GM12874 (cell line): ENCODE results near the gene NUPR2.

Source experiments
- TF ChIP-seq, protein P1 (sequence below): IDR thresholded peaks from 2 replicates; pipeline ENCODE4 v1.5.1; 2011; ENCODE audit warnings: low read depth, mild to moderate bottlenecking, control low read depth, low read length, moderate library complexity; ENCODE audit not compliant: insufficient read depth

NUPR2 gene

DNA sequence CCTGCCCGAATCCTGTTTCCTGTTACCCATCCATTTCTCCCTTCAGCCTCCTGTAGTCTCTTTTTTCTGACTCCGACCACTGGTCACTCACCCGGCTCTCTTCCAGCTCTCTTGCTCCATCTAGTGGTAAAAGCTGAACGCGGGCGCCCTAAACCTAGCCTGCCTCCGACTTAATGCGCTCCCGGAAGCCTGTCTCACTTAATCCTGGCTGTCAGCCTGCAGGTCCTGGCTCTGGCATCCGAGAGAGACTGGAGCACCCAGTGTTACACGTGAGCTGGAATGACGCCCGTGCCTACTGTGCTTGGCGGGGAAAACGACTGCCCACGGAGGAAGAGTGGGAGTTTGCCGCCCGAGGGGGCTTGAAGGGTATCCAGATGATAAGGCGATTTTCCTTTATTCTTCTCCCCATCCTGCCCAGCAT lies 41.8 kb downstream of the NUPR2 start:
- TF ChIP-seq, protein P1, sequence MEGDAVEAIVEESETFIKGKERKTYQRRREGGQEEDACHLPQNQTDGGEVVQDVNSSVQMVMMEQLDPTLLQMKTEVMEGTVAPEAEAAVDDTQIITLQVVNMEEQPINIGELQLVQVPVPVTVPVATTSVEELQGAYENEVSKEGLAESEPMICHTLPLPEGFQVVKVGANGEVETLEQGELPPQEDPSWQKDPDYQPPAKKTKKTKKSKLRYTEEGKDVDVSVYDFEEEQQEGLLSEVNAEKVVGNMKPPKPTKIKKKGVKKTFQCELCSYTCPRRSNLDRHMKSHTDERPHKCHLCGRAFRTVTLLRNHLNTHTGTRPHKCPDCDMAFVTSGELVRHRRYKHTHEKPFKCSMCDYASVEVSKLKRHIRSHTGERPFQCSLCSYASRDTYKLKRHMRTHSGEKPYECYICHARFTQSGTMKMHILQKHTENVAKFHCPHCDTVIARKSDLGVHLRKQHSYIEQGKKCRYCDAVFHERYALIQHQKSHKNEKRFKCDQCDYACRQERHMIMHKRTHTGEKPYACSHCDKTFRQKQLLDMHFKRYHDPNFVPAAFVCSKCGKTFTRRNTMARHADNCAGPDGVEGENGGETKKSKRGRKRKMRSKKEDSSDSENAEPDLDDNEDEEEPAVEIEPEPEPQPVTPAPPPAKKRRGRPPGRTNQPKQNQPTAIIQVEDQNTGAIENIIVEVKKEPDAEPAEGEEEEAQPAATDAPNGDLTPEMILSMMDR, result peak; percentile 86
